ENCODE measurements around the gene CFAP100. TPM values are rescaled to one million over a fixed set of nuclear protein-coding genes. Genes with fewer than 3 reads are reported as not detected.

The CFAP100 gene
- total and polyA plus RNA-seq, 10 of the 15 experiments (the other 5 are each of a cell fraction or from before 2014, with no cell fraction given), result 0.04 to 0.27 TPM; not detected in 8

DNA sequence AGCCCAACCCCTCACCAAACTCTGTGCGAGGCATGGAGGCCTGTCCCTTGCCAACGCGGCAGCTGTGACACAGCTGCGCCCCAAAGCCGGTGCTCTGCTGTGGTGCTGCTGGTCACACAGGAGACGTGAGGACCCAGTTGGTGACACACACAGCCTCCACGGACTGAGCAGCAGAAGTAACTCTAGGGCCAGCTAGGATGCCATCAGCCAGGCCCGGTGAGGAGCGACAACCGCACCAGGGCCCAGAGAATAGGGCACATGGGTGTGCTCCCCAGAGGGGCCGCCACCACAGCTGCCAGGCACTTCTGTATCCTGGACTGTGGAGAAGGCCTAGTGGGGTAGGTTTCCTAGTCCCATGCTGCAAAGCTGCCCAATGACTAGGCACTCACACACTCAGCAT, 70.3 kb downstream of the CFAP100 start:
- H3K36me3 ChIP-seq (ENCODE audit: control insufficient read depth in 2 of 2, insufficient read depth in 2 of 2, low read length in 1 of 2), result peaks cover 35 to 39% of the 10 kb centered on the region in 2 experiments
- H4K20me1 ChIP-seq (ENCODE audit: control insufficient read depth, insufficient read depth), result peaks cover 3% of the 10 kb centered on the region; the same call in 1 of the 2 replicates
- H3K27ac ChIP-seq (ENCODE audit: control insufficient read depth, insufficient read depth), result no peak overlapping the region
- no TSS peak for BruUV-seq (replicated peaks)
- in situ Hi-C loops (cut with MboI), result no loop called here
- no peak overlapping the region for H3K9ac ChIP-seq (ENCODE audit: control insufficient read depth, insufficient read depth, low read length)
- DNase-seq (ENCODE audit: low read depth, low spot score) (no peak), FAIRE-seq (no peak), ATAC-seq (no peak)
- intact Hi-C loops (cut with micrococcal nuclease; ENCODE audit: unreplicated experiment), result no loop called here
- ChIA-PET CTCF (no interaction called here), POLR2A (interaction anchor here (0.9 kb wide), 1 partner anchor 10 kb away, joined by 3 read pairs; no protein-coding TSS in a partner anchor), RAD21 (ENCODE audit: unreplicated experiment) (no interaction called here), SMC1A (ENCODE audit: uncharacterized antibody, unreplicated experiment) (no interaction called here)
- no peaks in the 10 kb centered on the region for H3K79me2 ChIP-seq (ENCODE audit: control insufficient read depth, insufficient read depth, low read length)
- H3K4me3 ChIP-seq, result no peak overlapping the region
- no peak overlapping the region for H2AFZ ChIP-seq (ENCODE audit: control insufficient read depth, low read depth, low read length)
- H3K4me2 ChIP-seq (ENCODE audit: control insufficient read depth, insufficient read depth), result no peak overlapping the region
- no peaks in the 10 kb centered on the region for H3K9me3 ChIP-seq (replicated peaks; ENCODE audit: control insufficient read depth, insufficient read depth, low read length)
- no peak for TF ChIP-seq MEF2B (IDR thresholded peaks at IDR 0.05; ENCODE audit: partially characterized antibody, poor library complexity, severe bottlenecking)
- TF ChIP-seq, protein P1, sequence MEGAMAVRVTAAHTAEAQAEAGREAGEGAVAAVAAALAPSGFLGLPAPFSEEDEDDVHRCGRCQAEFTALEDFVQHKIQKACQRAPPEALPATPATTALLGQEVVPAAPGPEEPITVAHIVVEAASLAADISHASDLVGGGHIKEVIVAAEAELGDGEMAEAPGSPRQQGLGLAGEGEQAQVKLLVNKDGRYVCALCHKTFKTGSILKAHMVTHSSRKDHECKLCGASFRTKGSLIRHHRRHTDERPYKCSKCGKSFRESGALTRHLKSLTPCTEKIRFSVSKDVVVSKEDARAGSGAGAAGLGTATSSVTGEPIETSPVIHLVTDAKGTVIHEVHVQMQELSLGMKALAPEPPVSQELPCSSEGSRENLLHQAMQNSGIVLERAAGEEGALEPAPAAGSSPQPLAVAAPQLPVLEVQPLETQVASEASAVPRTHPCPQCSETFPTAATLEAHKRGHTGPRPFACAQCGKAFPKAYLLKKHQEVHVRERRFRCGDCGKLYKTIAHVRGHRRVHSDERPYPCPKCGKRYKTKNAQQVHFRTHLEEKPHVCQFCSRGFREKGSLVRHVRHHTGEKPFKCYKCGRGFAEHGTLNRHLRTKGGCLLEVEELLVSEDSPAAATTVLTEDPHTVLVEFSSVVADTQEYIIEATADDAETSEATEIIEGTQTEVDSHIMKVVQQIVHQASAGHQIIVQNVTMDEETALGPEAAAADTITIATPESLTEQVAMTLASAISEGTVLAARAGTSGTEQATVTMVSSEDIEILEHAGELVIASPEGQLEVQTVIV (IDR thresholded peaks at IDR 0.05; ENCODE audit: borderline replicate concordance, partially characterized antibody), result no peak
- TF ChIP-seq, protein P2, sequence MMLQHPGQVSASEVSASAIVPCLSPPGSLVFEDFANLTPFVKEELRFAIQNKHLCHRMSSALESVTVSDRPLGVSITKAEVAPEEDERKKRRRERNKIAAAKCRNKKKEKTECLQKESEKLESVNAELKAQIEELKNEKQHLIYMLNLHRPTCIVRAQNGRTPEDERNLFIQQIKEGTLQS (IDR thresholded peaks at IDR 0.05; ENCODE audit: borderline replicate concordance, extremely low read depth, low read depth, low read length), result no peak
- TF ChIP-seq, protein P3, sequence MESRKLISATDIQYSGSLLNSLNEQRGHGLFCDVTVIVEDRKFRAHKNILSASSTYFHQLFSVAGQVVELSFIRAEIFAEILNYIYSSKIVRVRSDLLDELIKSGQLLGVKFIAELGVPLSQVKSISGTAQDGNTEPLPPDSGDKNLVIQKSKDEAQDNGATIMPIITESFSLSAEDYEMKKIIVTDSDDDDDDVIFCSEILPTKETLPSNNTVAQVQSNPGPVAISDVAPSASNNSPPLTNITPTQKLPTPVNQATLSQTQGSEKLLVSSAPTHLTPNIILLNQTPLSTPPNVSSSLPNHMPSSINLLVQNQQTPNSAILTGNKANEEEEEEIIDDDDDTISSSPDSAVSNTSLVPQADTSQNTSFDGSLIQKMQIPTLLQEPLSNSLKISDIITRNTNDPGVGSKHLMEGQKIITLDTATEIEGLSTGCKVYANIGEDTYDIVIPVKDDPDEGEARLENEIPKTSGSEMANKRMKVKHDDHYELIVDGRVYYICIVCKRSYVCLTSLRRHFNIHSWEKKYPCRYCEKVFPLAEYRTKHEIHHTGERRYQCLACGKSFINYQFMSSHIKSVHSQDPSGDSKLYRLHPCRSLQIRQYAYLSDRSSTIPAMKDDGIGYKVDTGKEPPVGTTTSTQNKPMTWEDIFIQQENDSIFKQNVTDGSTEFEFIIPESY (IDR thresholded peaks at IDR 0.05), result no peak
- no peak for TF ChIP-seq NBN (IDR thresholded peaks at IDR 0.05)
- no peak for TF ChIP-seq HDAC2 (IDR thresholded peaks at IDR 0.05)
- WGBS (ENCODE audit: insufficient coverage, insufficient replicate concordance, low lambda C conversion rate, missing lambda C conversion rate), result 99% methylated on average over 11 of the region's 11 CpGs
- no peaks in the 10 kb centered on the region for H3K4me1 ChIP-seq (ENCODE audit: control insufficient read depth, insufficient read depth, low read length)
- no peaks in the 10 kb centered on the region for H3K27me3 ChIP-seq (replicated peaks in 1 of 2; ENCODE audit: control insufficient read depth in 2 of 2, insufficient read depth in 2 of 2, low read length in 1 of 2)

All from GM12878 (cell line).